Activated T-cell treated with anti-CD3 and anti-CD28 coated beads for 1 hour (primary cell): ENCODE data around the gene DNAJC13.

Experiments
- DNase-seq: peaks from one replicate; pipeline ENCODE4 v3.0.0-alpha.2; 2020; ENCODE audit warnings: low read depth

DNAJC13 gene

GRCh38 chr3:132405188-132405587 lies 12.1 kb upstream of the DNAJC13 start:
- no peak for DNase-seq

GRCh38 chr3:132405609-132406299 lies 11.5 kb upstream of the DNAJC13 start:
- no peak for DNase-seq

- no peak for DNase-seq
Observed at GRCh38 chr3:132406587-132406986, 10.7 kb upstream of the DNAJC13 start.

- DNase-seq, result no peak
Observed at GRCh38 chr3:132407025-132407424, 10.3 kb upstream of the DNAJC13 start.

- DNase-seq, result no peak
Observed at GRCh38 chr3:132414841-132415240, 2.5 kb upstream of the DNAJC13 start.

GRCh38 chr3:132416161-132416560 lies 1.1 kb upstream of the DNAJC13 start:
- no peak for DNase-seq

- no peak for DNase-seq
Observed at GRCh38 chr3:132417695-132418411, 551 bp downstream of the DNAJC13 start.

GRCh38 chr3:132418916-132419315 lies 1.6 kb downstream of the DNAJC13 start:
- no peak for DNase-seq

- no peak for DNase-seq
Observed at GRCh38 chr3:132421832-132422231, 4.5 kb downstream of the DNAJC13 start.

- no peak for DNase-seq
Observed at GRCh38 chr3:132422531-132422930, 5.2 kb downstream of the DNAJC13 start.

- no peak for DNase-seq
Observed at GRCh38 chr3:132432639-132433038, 15.3 kb downstream of the DNAJC13 start.

- DNase-seq, result no peak
Observed at GRCh38 chr3:132433121-132433520, 15.8 kb downstream of the DNAJC13 start.

- DNase-seq, result no peak
Observed at GRCh38 chr3:132435224-132435910, 18.1 kb downstream of the DNAJC13 start.

GRCh38 chr3:132435911-132436425 lies 18.7 kb downstream of the DNAJC13 start:
- no peak for DNase-seq

- DNase-seq, result no peak
Observed at GRCh38 chr3:132443421-132443820, 26.1 kb downstream of the DNAJC13 start.

- DNase-seq, result no peak
Observed at GRCh38 chr3:132444383-132444782, 27.1 kb downstream of the DNAJC13 start.

- no peak for DNase-seq
Observed at GRCh38 chr3:132445817-132446216, 28.5 kb downstream of the DNAJC13 start.

- no peak for DNase-seq
Observed at GRCh38 chr3:132448216-132448961, 31.1 kb downstream of the DNAJC13 start.

- DNase-seq, result no peak
Observed at GRCh38 chr3:132456136-132456535, 38.8 kb downstream of the DNAJC13 start.

GRCh38 chr3:132456571-132456970 lies 39.3 kb downstream of the DNAJC13 start:
- no peak for DNase-seq

GRCh38 chr3:132457286-132457685 lies 40.0 kb downstream of the DNAJC13 start:
- DNase-seq, result no peak

GRCh38 chr3:132459551-132459950 lies 42.2 kb downstream of the DNAJC13 start:
- no peak for DNase-seq
